GM18517 (cell line): ENCODE measurements around the gene LCN10.
"Not testable (repeated sequence)": the region's sequence is repeated elsewhere in the genome, so short reads cannot be mapped to it uniquely, and the experiment has no call there.

Experiments used
- ATAC-seq: cut with Tn5 transposase; IDR thresholded peaks from one replicate; pipeline ENCODE4 v1.9.1; 2021; ENCODE audit warnings: mild to moderate bottlenecking, moderate library complexity; ENCODE audit not compliant: unreplicated experiment

The LCN10 gene

DNA sequence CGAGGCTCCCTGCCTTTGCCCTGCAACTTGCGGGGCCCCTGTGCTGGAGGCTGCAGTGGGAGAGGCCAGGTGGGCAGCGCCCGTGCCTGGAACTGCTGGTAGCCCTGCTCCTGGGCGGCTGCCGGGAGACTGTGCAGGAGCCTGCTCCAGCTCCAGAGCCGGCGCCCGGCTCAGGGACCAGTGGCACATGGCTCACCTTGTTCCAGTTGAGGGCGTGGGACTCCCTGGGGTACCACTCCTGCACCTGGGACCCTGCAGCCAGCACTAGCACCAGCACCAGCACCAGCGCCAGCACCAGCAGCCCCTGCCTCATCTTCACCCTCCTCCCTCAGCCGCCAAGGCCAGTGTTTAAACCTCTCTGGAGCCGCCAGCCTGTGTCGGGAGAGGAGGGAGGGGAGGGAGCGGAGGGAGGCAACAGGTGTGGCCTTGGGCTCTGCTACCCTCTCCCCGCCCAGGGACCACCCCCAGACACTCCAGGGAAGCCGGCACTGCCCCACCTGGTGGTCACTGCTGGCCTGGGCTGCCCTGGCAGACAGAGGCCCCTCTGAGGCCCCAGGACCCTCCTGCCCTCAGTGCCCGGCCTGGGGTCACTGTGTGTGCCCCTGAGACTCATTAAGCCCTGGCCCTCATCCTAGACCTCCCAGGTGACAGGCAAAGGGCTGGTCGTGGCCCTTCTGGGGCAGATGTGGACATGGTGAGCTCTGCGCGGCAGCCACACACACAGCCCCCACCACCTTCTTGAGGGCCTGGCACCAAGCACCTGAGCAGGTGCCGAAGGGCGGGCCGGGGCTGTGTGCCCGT, at the start of gene LCN10:
Gene LCN10, minus strand, starts transcription at position 350 of the 801 bp plus-strand sequence. Its CDS starts 37 bp downstream, at position 313.
- no peak for ATAC-seq

DNA sequence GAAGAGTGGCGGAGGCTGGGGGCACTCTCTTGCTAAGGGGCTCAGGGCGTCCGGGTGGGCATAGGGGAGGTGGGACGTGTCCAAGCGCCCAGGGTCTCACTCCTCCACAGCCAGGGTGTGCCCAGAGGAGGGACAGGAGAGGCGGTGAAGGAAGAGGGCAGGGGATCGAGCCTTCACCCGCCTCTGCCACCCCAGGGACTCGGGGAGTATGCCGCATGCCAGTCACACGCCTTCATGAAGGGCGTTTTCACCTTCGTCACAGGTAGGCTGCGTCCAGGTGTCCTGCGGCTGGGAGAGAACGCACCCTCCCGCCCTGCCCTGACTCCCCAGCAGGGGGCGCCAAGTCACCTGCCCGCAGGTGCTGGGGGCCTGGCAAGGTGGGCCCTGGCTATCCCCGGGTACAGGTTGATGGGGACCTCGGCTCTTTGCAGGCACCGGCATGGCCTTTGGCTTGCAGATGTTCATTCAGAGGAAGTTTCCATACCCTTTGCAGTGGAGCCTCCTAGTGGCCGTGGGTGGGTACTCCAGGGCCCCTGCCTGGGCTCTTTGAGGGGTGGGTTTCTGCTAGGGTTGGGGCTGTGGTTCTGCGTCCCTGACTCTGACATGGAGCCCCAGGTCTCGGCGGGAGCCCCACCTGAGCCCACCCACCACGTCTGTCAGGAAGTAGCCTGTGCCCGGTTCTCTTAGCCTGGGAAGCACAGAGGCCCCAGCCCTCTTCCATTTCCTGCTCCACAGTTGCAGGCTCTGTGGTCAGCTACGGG, 49.0 kb upstream of the LCN10 start:
- peak; percentile 18 for ATAC-seq

DNA sequence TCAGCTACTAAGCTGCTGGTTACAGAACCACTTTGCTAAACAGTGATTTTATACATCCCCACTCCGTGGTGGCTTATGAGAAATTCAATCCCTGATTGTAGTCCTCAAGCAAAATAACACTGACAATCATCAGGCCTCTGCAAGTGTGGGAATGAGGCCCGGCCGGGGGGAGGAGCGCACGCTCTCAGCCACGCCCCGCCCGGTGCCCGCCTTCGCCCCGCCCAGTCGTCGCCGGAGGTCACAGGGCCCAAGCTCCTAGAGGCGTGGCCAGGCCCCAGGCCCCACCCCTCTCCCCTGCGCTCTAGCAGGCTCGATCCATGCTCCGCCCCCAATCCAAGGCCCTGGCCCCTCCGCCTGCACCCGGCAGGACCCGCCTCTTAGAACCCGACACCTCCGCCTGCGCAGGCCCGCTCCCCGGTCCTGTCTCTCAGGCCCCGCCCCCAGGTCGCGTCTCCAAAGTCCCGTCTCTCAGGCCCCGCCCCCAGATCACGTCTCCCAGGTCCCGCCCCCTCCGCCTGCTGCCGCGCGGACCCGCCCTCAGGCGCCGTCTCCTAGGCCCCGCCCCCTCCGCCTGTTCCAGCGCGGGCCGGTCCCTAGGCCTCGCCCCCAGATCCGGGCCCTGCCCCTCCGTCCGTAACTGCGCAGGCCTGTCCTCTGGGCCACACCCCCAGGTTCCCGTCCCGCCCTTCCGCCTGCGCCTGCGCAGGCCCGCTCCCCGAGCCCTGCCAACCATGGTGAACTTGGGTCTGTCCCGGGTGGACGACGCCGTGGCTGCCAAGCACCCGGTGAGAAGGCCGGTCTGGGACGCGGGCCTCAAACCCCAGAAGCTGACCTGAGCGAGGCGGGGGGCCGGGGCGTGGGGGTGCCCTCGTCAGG, 48.1 kb upstream of the LCN10 start, which contains the start of gene TMEM141:
Gene TMEM141, plus strand, starts transcription at position 705 of the 876 bp plus-strand sequence. Its CDS starts 27 bp downstream, at position 732.
- ATAC-seq = peak; percentile 71

DNA sequence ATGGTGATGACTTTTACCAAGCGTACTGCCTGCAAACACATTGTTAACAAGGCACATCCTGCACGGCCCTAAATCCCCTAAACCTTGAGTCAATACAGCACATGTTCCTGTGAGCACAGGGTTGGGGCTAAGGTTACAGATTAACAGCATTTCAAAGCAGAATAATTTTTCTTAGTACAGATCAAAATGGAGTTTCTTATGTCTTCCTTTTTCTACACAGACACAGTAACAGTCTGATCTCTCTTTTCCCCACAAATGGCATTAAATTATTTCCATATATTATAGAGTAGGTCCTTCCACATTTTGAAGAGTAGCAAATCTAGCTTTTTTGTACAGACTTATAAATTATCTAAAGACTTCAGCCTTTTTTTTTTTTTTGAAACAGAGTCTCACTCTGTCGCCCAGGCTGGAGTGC, 46.8 kb upstream of the LCN10 start:
- ATAC-seq = no peak

DNA sequence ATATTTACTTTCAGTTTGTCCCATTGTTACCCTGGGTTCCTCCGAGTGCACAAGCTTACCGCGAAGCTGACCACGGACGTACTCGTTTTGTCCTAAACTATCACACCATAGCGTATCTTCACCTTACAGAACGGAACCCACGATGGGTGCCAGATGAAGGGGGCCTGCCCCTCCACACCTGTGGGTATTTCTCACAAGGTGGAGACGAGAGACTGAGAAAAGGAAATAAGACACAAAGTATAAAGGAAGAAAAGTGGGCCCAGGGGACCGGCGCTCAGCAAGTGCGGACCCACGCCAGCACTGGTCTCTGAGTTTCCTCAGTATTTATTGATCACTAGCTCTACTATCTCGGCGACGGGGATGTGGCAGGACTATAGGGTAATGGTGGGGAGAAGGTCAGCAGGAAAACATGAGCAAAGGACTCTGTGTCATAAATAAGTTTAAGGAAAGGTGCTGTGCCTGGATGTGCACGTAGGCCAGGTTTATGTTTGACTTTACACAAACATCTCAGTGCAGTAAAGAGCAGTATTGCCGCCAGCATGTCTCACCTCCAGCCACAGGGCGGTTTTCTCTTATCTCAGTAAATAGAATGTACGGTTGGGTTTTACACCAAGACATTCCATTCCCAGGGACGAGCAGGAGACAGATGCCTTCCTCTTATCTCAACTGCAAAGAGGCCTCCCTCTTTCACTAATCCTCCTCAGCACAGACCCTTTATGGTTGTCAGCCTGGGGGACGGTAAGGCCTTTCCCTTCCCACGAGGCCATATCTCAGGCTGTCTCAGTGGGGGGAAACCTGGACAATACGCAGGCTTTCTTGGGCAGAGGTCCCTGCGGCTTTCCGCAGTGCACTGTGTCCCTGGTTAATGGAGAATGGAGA, 46.1 kb upstream of the LCN10 start:
- ATAC-seq = not testable (repeated sequence)

DNA sequence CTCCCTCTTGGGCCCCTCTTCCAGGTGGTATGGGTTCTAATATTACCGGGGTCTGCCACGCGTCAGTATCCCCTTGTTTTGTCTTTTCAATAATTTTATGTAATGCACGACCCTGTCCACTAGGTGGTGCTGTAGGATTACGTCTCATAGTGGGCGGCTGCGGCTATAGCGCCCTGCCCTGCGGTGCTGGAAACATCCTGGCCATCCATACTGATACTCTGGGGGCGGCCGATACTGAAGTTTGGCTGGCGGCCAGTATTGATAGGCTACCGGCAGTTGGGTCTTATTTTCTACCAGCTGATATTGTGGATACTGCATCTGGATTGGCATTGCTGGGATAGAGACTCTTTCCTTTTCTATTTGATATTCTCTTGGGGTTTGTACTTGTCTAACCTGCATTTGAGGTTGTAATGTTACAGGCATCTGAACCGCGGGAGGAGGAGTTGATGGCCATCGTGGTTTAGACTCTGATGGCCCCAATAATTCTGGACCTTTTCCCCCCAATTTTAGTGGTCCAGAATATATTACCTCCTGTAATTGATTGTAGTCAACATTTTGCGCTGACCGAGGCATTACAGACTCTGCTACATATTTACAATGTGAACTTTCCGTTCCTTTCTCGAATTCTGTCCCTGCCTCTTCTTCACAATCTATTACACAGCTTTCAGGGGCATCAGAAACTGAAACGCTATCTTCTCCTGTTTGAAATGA, 45.1 kb upstream of the LCN10 start:
- ATAC-seq = no peak

DNA sequence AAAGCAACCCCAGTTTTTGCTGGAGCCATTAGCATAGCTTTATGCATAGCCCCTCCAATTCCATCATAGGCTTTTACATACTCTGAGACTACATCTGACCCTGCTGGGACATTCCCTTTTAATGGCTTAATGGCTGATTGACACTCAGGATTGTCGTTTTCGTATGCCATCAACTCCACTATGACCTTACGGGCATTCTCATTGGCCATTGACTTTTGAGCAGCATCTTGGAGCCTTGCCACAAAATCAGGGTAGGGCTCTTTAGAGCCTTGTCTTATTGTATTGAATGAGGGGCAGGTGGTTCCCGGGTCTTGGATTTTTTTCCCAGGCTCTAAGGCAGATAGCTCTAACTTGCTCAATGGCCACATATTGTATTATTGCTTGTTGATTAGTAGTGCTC, 44.2 kb upstream of the LCN10 start:
- ATAC-seq = not testable (repeated sequence)

DNA sequence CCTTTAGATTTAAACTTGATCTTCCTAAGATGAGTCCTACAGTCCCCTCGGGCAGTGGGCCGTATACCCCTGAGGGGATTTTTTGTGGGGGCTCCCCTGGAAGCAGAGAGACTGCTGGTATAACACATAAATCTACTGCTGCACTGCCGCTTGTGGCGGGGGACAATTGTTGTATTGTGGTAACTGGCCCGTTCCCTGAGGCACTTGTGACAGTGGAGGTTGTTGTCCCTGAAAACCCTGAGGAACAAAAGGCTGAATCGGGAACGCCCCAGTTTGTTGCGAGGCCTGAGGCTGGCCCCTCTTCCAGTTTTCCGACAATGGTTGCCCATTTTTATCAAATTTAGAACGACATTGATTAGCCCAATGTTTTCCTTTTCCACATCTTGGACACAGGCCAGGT, 43.7 kb upstream of the LCN10 start:
- ATAC-seq = no peak

DNA sequence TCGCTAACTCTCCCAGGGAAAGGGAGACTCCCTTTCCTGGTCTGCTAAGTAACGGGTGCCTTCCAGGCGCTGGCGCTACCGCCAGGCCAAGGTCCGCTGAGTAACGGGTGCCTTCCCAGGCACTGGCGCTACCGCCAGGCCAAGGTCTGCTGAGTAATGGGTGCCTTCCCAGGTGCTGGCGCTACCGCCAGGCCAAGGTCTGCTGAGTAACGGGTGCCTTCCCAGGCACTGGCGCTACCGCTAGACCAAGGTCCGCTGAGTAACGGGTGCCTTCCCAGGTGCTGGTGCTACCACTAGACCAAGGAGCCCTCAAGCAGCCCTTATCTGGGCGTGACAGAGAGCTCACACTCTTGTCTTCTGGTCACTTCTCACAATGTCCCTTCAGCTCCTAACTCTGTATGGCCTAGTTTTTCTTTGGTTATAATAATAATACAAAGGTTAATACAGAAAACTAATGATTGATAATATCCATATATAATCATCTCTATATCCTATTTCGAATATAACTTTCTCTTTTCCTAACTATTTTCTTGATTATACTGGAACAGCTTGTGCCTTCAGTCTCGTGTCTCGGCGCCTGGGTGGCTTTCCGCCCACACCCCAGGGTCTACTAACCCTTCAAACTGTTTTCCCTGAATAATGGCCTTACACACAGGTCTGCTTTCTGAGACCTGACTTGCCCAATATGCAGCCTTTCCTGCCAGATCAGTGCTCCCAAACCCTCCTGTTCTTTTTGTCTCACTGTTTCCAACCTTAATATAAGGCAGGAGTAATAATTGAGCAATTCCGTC, 43.0 kb upstream of the LCN10 start:
- ATAC-seq = not testable (repeated sequence)

DNA sequence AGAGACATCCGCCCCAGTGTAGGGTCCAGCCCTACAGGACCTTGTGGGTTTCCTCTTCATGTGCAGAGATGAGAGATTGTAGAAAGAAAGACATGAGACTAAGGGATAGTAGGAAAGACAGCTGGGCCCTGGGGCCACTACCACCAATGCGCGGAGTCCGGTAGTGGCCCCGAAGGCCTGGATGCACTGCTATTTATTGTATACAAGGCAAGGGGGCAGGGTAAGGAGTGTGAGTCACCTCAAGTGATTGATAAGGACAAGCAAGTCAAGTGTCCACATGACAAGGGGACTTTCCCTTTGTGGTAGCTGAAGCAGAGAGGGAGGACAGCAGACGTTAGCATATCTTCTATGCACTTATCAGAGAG, 42.2 kb upstream of the LCN10 start:
- ATAC-seq = no peak

DNA sequence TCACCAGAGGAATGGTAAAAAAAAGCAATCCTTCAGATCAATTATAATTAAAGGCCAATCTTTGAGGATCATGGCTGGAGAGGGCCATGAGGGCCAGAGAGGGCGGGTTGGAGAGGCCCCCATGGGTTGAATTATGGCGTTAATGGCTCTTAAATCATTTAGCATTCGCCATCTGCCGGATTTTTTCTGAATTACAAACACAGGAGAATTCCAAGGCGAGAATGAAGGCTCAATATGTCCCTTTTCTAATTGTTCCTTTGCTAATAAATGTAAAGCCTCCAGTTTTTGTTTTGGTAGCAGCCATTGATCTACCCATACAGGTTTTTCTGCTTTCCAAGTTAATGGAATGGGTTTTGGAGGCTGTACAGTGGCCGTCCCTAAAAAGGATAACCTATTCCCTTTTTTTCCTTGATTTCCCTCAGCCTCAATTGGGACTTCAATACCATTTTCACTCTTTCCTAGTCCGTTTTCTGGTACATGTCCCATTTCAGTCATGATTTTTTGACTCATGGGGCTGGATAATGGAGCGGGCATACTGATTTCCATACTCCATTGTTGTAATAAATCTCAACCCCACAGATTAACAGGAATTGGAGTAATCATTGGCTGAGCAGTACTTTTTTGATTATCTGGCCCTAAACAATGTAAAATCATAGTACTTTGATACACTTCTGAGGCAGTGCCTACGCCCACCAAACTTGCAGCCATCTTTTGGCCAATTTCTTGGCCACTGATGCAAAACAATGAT, 41.7 kb upstream of the LCN10 start:
- ATAC-seq = no peak

DNA sequence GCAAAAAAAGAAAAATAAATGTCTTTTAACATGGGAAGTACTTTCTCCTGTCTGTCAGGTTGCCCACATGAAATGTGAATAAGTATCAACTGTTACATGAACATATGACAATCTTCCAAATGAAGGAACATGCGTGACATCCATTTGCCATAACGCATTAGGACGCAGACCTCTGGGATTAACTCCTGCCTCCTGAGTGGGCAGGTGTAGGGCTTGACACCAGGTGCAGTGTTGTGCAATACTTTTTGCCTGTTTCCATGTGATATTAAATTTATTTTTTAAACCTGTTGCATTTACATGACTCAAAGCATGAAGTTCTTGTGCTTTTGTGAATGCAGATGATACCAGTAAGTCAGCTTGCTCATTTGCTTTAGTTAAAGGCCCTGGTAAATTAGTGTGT, 39.7 kb upstream of the LCN10 start:
- ATAC-seq = no peak

DNA sequence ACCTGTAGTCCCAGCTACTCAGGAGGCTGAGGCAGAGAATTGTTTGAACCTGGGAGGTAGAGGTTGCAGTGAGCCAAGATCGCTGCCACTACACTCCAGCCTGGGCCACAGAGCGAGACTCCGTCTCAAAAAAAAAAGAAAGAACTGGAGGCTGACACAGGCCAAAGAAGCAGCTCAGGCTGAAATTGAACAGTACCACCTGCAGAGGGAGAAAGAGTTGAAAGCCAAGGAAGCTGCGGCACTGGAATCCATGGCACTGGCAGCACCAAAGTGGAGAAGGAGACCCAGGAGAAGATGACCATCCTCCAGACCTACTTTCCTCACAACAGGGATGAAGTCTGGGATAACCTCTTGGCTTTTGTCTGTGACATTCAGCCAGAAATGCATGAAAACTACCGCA, 37.1 kb upstream of the LCN10 start:
- ATAC-seq = no peak

DNA sequence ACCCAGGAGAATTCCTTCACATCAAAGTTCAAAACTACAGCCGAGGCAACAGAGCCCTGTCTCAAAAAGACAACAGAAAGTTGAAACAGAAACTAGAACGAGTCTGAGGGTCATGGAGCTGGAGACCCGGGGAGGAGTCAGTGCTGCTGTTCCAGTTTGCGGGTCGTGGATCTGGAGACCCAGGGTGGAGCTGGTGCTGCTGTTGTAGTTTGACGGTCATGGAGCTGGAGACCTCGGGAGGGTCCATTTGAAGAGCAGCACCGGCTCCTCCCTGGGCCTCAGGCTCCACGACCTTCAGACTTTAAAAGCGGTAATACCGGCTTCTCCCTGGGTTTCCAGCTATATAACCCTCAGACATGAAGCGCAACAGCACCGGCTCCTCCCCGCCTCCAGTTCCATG, 34.6 kb upstream of the LCN10 start:
- ATAC-seq = no peak

DNA sequence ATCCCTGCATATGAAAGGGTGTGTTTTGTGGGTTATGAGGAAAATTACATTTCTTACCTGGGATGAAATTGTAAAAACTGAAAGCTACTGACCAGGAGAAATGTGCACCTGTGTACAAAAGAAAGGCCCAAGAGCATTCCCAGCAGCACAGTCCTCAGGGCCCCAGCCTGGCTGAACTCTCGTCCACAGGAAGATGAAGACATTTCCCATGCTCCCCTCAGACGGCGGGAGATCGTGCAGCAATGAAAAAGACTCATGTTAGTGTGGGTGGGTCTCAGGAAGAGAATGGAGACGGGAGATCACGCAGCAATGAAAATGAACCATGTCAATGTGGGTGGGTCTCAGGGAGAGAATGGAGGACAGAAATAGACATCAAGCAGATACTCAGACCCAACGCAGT, 34.2 kb upstream of the LCN10 start:
- no peak for ATAC-seq

DNA sequence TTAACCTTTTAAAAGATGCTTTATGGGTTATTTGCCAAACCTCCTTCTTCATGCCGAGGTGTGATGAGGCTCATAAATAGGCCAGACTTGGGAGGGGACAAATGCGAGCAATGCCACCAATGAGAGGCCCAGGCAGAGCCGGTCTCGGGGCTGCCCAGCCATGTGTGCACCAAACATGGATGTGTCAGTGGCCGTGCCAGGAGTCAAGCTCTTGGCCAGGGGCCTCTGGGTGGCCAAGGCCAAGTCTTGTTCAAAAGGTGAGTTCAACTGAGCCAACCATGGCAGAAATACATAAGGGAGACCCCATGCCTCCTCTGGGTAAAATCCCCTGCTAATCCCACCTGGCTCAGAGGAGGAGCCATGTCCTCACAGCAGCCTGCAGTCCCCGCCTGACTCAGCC, 32.5 kb upstream of the LCN10 start:
- ATAC-seq = no peak

DNA sequence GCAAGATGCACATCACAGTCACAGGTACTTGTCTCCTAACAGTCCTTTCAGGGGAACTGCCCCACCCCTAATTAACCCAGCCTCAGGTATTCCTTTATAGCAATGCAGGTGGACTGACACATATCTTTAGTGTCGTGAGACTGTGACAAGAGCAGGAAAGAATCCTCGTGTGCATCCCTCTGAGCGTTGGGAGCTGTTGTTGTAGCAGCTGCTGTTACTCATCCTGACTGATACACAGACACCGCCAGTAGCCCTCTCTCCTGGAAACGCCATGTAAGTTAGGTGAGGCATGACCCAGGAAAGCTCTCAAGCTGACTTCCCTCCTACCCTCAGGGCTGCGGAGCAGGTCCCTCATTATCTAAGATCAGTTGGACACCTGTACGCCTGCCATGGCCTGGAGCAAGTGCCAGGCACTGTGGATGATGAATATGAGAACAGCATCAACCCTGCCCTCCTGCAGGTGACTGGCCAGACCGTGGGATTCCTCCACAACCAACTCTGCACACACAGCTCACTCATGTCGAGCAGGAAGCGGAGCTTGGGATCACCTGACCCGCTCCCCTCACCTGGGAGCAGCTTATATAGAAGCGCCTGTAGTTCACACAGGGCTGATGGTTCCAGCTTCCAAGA, 31.8 kb upstream of the LCN10 start:
- ATAC-seq = no peak
